ENCODE measurements around the gene RITA1.

Gene RITA1

DNA sequence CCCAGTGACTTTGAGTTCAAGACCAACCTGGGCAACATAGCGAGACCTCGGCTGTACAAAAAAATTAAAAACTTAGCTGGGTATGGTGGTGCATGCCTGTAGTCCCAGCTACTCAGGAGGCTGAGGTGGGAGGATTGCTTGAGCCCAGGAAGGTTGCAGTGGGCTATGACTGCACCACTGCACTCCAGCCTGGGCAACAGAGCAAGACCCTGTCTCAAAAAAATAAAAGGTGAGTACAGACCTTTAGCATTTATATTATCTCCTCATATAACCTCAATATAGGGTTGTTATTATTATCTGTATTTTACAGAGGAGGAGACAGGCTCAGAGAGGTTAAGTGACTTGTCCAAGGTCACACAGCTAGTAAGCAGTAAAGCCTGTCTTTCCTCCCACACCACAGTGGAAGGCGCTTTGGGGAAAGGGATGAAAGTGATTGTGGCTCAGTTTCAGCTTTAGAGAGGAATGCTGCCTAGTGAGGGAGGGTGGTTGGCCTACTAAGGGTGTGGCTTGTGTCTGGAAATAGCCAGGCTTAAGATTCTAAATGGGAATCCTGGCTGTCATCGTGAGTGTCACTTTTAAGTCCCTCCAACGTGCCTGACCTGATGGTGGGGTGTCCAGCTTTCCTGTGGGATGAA is 43.0 kb downstream of the RITA1 start:
- no peak for FAIRE-seq
- TF ChIP-seq, protein P1, sequence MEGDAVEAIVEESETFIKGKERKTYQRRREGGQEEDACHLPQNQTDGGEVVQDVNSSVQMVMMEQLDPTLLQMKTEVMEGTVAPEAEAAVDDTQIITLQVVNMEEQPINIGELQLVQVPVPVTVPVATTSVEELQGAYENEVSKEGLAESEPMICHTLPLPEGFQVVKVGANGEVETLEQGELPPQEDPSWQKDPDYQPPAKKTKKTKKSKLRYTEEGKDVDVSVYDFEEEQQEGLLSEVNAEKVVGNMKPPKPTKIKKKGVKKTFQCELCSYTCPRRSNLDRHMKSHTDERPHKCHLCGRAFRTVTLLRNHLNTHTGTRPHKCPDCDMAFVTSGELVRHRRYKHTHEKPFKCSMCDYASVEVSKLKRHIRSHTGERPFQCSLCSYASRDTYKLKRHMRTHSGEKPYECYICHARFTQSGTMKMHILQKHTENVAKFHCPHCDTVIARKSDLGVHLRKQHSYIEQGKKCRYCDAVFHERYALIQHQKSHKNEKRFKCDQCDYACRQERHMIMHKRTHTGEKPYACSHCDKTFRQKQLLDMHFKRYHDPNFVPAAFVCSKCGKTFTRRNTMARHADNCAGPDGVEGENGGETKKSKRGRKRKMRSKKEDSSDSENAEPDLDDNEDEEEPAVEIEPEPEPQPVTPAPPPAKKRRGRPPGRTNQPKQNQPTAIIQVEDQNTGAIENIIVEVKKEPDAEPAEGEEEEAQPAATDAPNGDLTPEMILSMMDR (IDR thresholded peaks at IDR 0.05; ENCODE audit: insufficient read depth, missing control alignments) = no peak
- DNase-seq (ENCODE audit: insufficient read length, low spot score) = no peak

DNA sequence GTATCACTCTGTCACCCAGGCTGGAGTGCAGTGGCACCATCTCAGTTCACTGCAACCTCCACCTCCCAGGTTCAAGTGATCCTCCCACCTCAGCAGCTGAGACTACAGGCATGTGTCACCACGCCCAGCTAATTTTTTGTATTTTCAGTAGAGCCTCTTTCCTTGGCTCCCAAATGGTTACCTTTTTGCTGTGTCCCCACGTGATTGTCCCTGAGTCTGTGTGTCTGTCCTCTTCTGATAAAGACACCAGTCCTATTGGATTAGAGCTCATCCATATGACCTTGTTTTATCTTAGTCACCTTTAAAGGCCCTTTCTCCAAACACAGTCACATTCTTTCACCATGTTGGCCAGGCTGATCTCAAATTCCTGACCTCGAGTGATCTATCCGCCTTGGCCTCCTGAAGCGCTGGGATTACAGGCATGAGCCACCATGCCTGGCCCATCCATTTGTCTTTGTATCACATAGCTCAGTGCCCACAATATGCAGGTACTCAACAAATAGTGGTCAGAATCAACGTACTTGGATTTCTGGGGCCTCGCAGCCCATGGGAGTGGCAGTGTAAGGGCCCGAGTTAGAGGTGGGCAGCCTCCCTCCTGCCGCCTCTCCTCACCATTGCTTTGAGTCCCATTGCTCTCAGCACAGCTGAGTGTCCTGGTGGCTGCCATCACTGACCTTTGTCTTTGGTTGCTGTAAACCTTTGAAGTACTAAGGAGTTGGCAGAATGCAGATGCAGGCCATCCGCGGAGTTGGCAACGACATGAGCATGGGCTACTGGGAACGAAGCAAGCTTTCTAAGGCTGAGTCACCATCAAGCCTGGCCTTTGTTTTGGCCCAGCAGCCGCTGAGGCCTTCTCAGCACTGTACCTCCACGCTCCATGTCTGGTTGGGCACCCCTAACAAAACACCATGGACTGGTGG is 45.1 kb downstream of the RITA1 start:
- TF ChIP-seq, protein P1 (IDR thresholded peaks at IDR 0.05; ENCODE audit: insufficient read depth, missing control alignments) = no peak
- no peak for FAIRE-seq

DNA sequence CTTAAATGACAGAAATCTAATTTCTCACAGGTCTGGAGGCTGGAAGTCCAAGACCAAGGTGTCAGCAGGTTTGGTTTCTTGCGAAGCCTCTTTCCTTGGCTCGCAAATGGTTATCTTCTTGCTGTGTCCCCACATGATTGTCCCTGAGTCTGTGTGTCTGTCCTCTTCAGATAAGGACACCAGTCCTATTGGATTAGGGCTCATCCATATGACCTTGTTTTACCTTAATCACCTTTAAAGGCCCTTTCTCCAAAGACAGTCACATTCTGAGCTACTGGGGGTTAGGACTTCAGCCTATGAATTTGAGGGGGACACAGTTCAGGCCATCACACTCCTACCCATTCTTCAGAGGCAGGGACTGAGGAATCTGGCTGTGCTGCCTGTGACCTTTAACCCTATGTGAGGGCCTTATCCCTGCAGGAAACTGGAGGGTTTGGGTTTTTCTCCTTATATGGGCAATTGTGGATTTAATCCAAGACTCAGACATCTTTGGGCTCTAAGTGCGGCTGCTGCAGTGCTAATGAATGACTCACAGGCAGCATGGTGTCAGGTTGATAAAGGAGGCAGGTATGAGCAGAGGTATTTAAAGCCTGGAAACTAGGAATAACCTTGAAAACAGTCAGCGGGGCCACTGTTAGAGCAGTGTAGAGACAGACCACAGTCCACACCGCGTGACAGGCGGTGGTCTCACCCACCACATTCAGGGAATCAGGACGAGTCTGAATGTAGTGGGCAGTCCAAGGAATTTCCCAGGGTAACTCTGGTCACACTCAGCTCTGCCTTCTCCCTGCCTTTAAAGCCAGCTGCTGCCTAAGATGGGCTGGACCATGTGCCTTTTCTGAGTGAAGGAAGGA is 45.9 kb downstream of the RITA1 start:
- no peak for DNase-seq (ENCODE audit: insufficient read length, low spot score)
- TF ChIP-seq, protein P1 (IDR thresholded peaks at IDR 0.05; ENCODE audit: insufficient read depth, missing control alignments) = no peak
- FAIRE-seq = no peak

More for the DNA sequence above, 45.1 kb downstream of the RITA1 start:
- no peak for DNase-seq (ENCODE audit: insufficient read length, low spot score)

DNA sequence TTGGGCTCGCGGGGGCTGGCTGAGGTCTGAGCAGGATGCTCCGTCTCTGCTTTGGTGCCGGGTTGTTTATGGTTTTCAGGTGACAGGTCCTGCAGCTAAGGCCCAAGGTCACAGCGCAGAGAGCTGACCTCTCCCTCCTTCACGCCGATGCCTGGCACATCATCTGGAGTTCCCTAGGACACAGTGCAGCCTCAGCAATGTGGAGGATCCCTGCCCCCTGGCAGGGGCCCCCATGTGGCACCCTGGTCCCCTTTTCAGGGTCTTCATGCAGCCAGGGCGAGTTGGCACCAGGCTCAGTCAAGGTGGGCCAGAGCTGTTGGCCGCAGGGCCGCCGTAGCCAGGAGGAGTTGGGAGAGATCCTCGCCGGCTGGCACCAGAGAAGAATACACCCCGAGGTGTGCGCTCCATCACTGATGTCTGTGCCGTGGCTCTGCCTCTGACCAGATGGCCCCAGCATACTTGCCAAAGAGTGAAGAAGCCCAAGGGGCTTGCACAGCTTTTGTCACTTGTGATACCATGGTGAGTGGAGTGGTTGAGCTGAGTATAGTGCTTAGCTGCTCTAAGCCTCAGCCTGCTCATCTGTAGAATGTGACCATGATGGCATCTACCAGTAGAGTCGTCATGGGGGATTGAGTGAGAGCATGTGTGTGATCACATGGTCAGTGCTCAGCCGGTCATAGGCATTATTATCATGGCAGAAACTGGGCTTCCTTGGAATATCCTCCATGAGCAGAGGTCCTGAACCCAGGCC is 46.7 kb downstream of the RITA1 start:
- no peak for FAIRE-seq
- DNase-seq (ENCODE audit: insufficient read length, low spot score) = no peak
- TF ChIP-seq, protein P1 (IDR thresholded peaks at IDR 0.05; ENCODE audit: insufficient read depth, missing control alignments) = no peak

DNA sequence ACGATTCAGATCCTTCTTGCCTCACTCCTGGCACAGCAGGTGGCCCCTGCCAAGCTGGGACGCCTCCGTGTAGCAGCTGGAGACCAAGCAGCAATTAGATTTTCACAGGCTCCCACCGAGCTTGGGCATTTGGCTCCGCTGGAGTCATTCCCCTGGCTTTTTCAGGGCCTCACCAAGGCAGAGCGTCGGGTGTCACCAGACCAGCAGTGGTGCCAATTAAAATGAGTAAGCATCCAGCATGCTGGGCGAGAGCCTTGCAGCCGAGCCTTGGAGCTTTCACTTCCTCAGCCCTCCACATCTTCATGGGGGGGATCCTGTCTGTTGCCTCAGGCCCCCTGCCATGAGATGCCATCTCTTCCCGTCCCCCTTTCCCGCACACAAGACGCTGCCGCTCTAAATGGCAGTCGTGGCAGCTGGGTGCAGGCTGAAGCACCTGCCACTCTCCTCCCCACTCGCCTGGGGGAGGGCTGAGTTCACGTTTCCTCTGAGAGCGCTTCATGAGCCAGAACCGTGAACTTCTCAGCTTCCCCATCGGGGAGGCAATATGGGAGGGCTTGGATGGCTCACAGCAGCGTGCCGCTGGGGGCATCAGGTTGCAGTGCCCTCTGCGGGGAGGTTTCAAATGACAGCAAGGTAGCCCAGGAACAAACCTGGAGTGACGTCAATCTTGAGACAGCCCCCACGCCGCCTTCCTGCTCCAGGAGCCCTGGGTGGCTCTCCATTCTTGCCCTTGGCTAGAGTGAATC is 47.5 kb downstream of the RITA1 start:
- no peak for FAIRE-seq
- no peak for DNase-seq (ENCODE audit: insufficient read length, low spot score)
- TF ChIP-seq, protein P1 (IDR thresholded peaks at IDR 0.05; ENCODE audit: insufficient read depth, missing control alignments) = no peak

DNA sequence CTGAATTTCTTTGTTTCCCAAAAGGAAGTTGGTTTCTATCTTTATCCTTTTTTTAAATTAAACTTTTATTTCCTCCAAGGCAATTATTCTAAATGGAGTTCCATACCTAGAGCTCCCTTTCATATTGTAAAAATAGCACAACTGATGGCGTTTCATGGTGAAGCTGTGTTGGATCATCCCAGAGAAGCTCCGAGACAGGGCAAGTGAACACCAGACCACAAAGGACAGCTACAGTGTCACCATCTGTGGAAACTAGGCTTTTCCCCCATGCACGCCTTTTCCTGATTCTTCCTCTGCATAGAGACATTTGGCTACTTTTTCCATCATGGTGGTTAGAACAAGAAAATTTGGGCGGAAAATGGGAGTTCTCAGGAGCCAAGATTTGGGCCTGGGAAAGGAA is 48.4 kb downstream of the RITA1 start:
- TF ChIP-seq, protein P1 (IDR thresholded peaks at IDR 0.05; ENCODE audit: insufficient read depth, missing control alignments) = no peak
- DNase-seq (ENCODE audit: insufficient read length, low spot score) = no peak
- FAIRE-seq = no peak
